22Rv1 (cell line): ENCODE measurements around the gene GPBAR1.

Experiments
- CTCF ChIP-seq: fragments of 450-650 bp; IDR thresholded peaks from 2 replicates; pipeline ENCODE4 v1.5.1; 2017; ENCODE audit warnings: mild to moderate bottlenecking
- ZFX ChIP-seq: fragments of 450-650 bp; IDR thresholded peaks from 2 replicates; pipeline ENCODE4 v1.6.1; 2017; ENCODE audit warnings: antibody characterized with exemption, borderline replicate concordance

- no peak for TF ChIP-seq CTCF
- no peak for TF ChIP-seq ZFX
Observed at GRCh38 chr2:218284106-218284811, 23.4 kb downstream of the GPBAR1 start.
